DOHH2 (cell line): ENCODE measurements around the gene CYP46A1.
"Not testable (repeated sequence)": the region's sequence is repeated elsewhere in the genome, so short reads cannot be mapped to it uniquely, and the experiment has no call there.

ENCODE experiments used
- H3F3A ChIP-seq: fragments of 200-600 bp; sonication (generic), shearing (Covaris generic); 2 replicates; pipeline ENCODE4 v1.6.0; 2016; ENCODE audit warnings: antibody characterized with exemption, mild to moderate bottlenecking; ENCODE audit not compliant: control insufficient read depth, insufficient read depth
- H3K27ac ChIP-seq: fragments of 200-600 bp; sonication (generic); 2 replicates; pipeline ENCODE4 v1.5.1; 2014; ENCODE audit warnings: low read depth, mild to moderate bottlenecking, low read length, moderate library complexity
- H3K27me3 ChIP-seq: fragments of 200-600 bp; sonication (generic); 2 replicates; pipeline ENCODE4 v1.6.1; 2014; ENCODE audit warnings: mild to moderate bottlenecking, low read length, mixed read lengths; ENCODE audit not compliant: control insufficient read depth
- H3K36me3 ChIP-seq: fragments of 200-600 bp; sonication (generic); 2 replicates; pipeline ENCODE4 v1.6.1; 2014; ENCODE audit warnings: mild to moderate bottlenecking, low read length, moderate library complexity, mixed read lengths; ENCODE audit not compliant: control insufficient read depth
- H3K4me1 ChIP-seq: fragments of 200-600 bp; sonication (generic); 2 replicates; pipeline ENCODE4 v1.6.1; 2014; ENCODE audit warnings: mild to moderate bottlenecking, low read length, mixed read lengths; ENCODE audit not compliant: control insufficient read depth
- H3K4me2 ChIP-seq: fragments of 200-600 bp; sonication (generic); 2 replicates; pipeline ENCODE4 v1.6.0; 2014; ENCODE audit warnings: mild to moderate bottlenecking, low read length, moderate library complexity
- H3K4me3 ChIP-seq: fragments of 200-600 bp; sonication (generic); 2 replicates; pipeline ENCODE4 v1.5.1; 2014; ENCODE audit warnings: mild to moderate bottlenecking, low read length, mixed read lengths
- H3K79me2 ChIP-seq: fragments of 200-600 bp; sonication (generic); 2 replicates; pipeline ENCODE4 v1.6.1; 2014; ENCODE audit warnings: mild to moderate bottlenecking, low read length, mixed read lengths; ENCODE audit not compliant: control insufficient read depth
- H3K9me2 ChIP-seq: fragments of 200-600 bp; sonication (generic); replicated peaks from 2 replicates; pipeline ENCODE4 v1.6.1; 2014; ENCODE audit warnings: mild to moderate bottlenecking, low read length, mixed read lengths; ENCODE audit not compliant: control insufficient read depth
- H3K9me3 ChIP-seq: fragments of 200-600 bp; sonication (generic); 2 replicates; pipeline ENCODE4 v1.6.1; 2014; ENCODE audit warnings: antibody characterized with exemption, low read length, mixed read lengths; ENCODE audit not compliant: control insufficient read depth, insufficient read depth
- H4K20me1 ChIP-seq: fragments of 200-600 bp; sonication (generic); 2 replicates; pipeline ENCODE4 v1.6.0; 2014; ENCODE audit warnings: low read depth, mild to moderate bottlenecking, antibody characterized with exemption, low read length, moderate library complexity; ENCODE audit not compliant: control insufficient read depth, insufficient read depth
- EZH2phosphoT487 ChIP-seq: fragments of 200-600 bp; sonication (generic); IDR thresholded peaks from 2 replicates; pipeline ENCODE4 v1.6.1; 2017; ENCODE audit warnings: borderline replicate concordance, mild to moderate bottlenecking, antibody characterized with exemption, low read length, moderate library complexity, mixed read lengths
- TF ChIP-seq, protein P1 (sequence below): fragments of 200-600 bp; sonication (generic); IDR thresholded peaks from one replicate; pipeline ENCODE4 v1.5.1; 2014; ENCODE audit warnings: antibody characterized with exemption, mild to moderate bottlenecking, low read depth, low read length; ENCODE audit not compliant: poor library complexity, severe bottlenecking

The CYP46A1 gene

DNA sequence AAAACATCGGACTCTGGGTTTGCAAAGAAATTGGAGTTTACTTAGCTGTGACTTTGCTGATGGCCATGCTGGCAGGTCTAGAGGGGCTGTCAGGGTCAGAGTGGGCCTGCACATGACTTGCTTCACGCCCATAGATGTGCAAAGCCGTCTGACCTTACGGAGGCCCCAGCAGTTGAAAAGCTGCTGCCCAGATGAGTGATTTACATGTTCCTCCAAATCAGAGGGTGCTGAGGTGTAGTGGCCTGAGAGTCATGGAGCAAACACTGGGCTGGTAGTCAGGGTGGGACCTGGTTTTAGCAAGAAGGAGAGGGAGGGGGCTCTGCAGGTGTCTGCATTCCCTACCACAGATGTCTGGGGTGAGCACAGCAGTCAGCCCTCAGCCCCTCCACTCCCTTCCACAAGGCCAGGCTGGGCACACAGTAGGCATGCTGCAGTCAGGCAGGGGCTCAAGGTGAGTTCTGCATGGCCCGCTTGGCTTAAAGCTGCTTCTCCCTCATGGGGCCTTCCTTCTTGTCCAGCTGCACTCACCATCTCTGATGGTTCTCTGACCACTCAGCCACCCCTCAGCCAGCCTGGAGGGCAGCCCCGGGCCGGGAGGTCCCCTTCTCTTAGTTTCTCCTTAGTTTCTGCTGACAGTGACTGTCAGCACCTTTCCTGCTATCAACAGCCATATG lies 74.9 kb downstream of the CYP46A1 start:
- H3K27me3 ChIP-seq = peaks cover 10% of the 10 kb centered on the region

DNA sequence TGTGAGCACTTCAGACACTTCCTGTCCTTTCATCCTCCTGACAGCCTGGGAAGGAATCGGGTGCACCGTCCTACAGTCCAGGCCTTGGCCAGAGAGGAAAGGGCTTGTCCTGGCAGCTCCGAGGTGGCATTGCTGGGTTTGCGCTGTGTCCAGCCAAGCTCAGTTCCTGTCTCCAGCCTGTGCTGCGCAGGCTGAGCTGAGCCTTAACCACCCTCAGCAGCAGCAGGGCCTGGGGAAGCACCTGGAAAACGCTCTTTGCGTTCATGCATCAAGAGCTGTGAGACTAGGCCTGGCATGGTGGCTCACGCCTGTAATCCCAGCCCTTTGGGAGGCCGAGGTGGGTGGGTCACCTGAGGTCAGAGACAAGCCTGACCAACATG lies 75.4 kb downstream of the CYP46A1 start:
- no peaks in the 10 kb centered on the region for H3K79me2 ChIP-seq
- H3F3A ChIP-seq = no peaks in the 10 kb centered on the region
- no peaks in the 10 kb centered on the region for H3K36me3 ChIP-seq
- no peak overlapping the region for H3K4me2 ChIP-seq
- H3K4me1 ChIP-seq = no peaks in the 10 kb centered on the region
- TF ChIP-seq EZH2phosphoT487 = no peak
- TF ChIP-seq, protein P1, sequence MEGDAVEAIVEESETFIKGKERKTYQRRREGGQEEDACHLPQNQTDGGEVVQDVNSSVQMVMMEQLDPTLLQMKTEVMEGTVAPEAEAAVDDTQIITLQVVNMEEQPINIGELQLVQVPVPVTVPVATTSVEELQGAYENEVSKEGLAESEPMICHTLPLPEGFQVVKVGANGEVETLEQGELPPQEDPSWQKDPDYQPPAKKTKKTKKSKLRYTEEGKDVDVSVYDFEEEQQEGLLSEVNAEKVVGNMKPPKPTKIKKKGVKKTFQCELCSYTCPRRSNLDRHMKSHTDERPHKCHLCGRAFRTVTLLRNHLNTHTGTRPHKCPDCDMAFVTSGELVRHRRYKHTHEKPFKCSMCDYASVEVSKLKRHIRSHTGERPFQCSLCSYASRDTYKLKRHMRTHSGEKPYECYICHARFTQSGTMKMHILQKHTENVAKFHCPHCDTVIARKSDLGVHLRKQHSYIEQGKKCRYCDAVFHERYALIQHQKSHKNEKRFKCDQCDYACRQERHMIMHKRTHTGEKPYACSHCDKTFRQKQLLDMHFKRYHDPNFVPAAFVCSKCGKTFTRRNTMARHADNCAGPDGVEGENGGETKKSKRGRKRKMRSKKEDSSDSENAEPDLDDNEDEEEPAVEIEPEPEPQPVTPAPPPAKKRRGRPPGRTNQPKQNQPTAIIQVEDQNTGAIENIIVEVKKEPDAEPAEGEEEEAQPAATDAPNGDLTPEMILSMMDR = no peak
- H3K27me3 ChIP-seq = peaks cover 6% of the 10 kb centered on the region
- H3K4me3 ChIP-seq = no peak overlapping the region
- H3K27ac ChIP-seq = no peak overlapping the region
- no peaks in the 10 kb centered on the region for H3K9me2 ChIP-seq
- H3K9me3 ChIP-seq = no peaks in the 10 kb centered on the region
- H4K20me1 ChIP-seq = no peaks in the 10 kb centered on the region

More for the DNA sequence above, 74.9 kb downstream of the CYP46A1 start:
- no peaks in the 10 kb centered on the region for H3F3A ChIP-seq
- H4K20me1 ChIP-seq = no peaks in the 10 kb centered on the region
- H3K27ac ChIP-seq = no peak overlapping the region
- H3K36me3 ChIP-seq = no peaks in the 10 kb centered on the region
- no peaks in the 10 kb centered on the region for H3K79me2 ChIP-seq
- no peak overlapping the region for H3K4me2 ChIP-seq
- TF ChIP-seq EZH2phosphoT487 = no peak
- TF ChIP-seq, protein P1 = no peak
- H3K9me3 ChIP-seq = no peaks in the 10 kb centered on the region
- H3K4me3 ChIP-seq = no peak overlapping the region
- H3K4me1 ChIP-seq = no peaks in the 10 kb centered on the region
- no peaks in the 10 kb centered on the region for H3K9me2 ChIP-seq

DNA sequence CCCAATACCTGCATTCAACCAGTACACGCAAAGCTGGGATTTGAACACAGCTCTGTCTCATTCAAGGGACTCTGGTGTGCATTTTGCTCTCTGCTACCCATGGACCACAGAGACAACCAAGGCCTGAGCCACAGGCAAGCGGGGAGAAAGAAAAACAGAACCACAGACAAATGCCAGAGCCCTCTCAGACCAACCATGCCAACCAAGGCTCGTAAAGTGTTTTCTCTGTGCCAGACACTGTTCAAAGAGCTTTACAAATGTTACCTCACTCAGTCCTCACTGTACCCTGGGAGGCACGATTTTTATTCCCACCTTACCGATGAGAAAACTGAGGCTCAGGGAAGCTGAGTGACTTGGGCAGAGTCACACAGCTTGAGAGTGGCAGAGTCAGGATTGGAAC lies 76.7 kb downstream of the CYP46A1 start:
- Histone ChIP-seq H3K9me3 (no peaks in the 10 kb centered on the region), H3K4me1 (no peaks in the 10 kb centered on the region), H3K36me3 (no peaks in the 10 kb centered on the region), H4K20me1 (no peaks in the 10 kb centered on the region), H3K79me2 (no peaks in the 10 kb centered on the region), H3F3A (no peaks in the 10 kb centered on the region), H3K9me2 (no peaks in the 10 kb centered on the region), H3K4me2 (no peak overlapping the region), H3K27ac (no peak overlapping the region), H3K27me3 (no peaks in the 10 kb centered on the region), H3K4me3 (no peak overlapping the region)
- TF ChIP-seq EZH2phosphoT487 = no peak
- TF ChIP-seq, protein P1 = no peak

DNA sequence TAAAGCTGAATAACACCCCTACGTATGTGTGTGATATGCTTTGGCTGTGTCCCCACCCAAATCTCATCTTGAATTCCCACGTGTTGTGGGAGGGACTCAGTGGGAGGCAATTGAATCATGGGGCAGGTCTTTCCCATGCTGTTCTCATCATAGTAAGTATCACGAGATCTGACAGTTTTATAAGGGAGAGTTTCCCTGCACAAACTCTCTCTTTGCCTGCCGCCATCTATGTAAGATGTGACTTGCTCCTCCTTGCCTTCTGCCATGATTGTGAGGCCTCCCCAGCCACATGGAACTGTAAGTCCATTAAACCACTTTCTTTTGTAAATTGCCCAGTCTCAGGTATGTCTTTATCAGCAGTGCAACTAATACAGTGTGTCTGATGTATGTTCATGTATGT lies 78.8 kb downstream of the CYP46A1 start:
- H3K9me2 ChIP-seq = not testable (repeated sequence)

More for the DNA sequence above, 78.8 kb downstream of the CYP46A1 start:
- not testable (repeated sequence) for H3K27me3 ChIP-seq, H3K27ac ChIP-seq, H3K4me2 ChIP-seq, H3F3A ChIP-seq, H3K4me3 ChIP-seq, H3K9me3 ChIP-seq, H3K79me2 ChIP-seq, H3K4me1 ChIP-seq, H3K36me3 ChIP-seq, H4K20me1 ChIP-seq
